HG02571 (cell line): ENCODE results near the gene FAM76B.

ENCODE experiments used
- ATAC-seq: cut with Tn5 transposase; IDR thresholded peaks from one replicate; pipeline ENCODE4 v1.9.1; 2021; ENCODE audit warnings: mild to moderate bottlenecking, moderate library complexity; ENCODE audit not compliant: unreplicated experiment

FAM76B gene

GRCh38 chr11:95734009-95734572 is 55.5 kb downstream of the FAM76B start:
- ATAC-seq, result no peak

GRCh38 chr11:95732930-95733602 is 56.5 kb downstream of the FAM76B start:
- ATAC-seq, result no peak

GRCh38 chr11:95729462-95729861 is 60.1 kb downstream of the FAM76B start:
- no peak for ATAC-seq

DNA sequence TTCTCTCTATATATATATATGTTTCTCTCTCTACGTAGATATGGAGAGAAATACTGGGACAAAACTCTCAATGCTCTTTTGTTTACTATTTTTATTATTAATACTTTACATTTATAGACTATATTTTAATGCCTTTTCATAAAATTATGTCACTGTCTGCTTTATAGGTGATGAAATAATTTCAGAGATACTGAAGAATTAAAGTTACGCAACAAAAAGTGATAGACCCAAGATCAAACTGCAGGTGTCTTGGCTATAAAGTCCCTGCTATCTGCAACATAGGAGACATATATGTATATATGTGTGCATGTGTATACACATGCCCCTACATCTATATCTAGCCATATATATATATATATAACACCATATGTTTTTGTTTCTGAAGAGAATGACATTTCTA is 60.8 kb downstream of the FAM76B start:
- ATAC-seq, result no peak

GRCh38 chr11:95728094-95728493 is 61.5 kb downstream of the FAM76B start:
- no peak for ATAC-seq

DNA sequence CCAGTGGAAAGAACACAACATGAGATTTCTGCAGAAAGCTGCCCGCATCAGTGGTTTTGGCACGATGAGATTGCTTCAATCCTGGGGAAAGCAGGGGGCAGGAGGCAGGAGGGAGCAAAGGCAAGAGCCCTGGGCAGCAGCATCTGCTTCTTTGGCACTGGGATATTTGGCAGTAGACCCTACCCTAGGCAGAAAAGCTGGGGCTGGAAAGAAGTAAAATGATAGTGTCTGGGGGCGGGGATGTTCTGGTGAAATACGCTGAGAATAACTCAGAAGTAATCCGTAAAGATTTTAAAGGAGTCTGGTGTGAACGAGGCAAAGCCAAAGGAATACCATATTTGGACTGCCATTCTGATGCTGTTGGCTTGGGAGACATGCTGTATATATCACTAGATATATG is 62.0 kb downstream of the FAM76B start:
- no peak for ATAC-seq

- ATAC-seq, result no peak
Observed at GRCh38 chr11:95727111-95727510, 62.5 kb downstream of the FAM76B start.

DNA sequence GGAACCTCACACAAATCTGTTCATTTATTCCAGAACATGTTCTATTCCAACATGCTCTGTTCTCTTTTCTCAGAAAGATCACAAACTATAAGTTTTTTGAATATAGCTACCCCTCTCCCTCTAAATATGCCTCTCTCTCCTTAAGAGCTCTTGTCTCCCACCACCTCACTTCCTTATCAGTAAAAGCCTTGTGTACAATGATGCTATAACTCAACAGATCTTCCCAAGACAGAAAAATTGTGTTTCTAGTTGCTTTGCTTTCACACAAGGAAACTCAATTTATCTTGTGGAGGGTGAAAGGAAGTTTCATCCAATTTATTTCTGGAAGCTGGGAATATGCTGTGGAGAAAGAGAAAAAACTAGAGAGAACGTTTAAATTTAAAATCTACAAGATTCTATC is 64.4 kb downstream of the FAM76B start:
- ATAC-seq, result no peak

- ATAC-seq, result no peak
Observed at GRCh38 chr11:95723361-95723942, 66.1 kb downstream of the FAM76B start.

- ATAC-seq, result no peak
Observed at GRCh38 chr11:95720195-95720594, 69.4 kb downstream of the FAM76B start.
